CD4-positive, alpha-beta T cell treated with Interleukin-10 for 1 hour (primary cell): ENCODE data around the gene UPK3BL2.
"Not testable (repeated sequence)": the region's sequence is repeated elsewhere in the genome, so short reads cannot be mapped to it uniquely, and the experiment has no call there.

Source experiments
- DNase-seq: peaks from one replicate; pipeline ENCODE4 v3.0.0-alpha.2; 2020

The UPK3BL2 gene

GRCh38 chr7:102493220-102493935 lies 50.1 kb downstream of the UPK3BL2 start:
- not testable (repeated sequence) for DNase-seq

GRCh38 chr7:102490529-102491075 lies 52.9 kb downstream of the UPK3BL2 start:
- peak; percentile 60 for DNase-seq
